SK-N-SH (cell line): ENCODE results near the gene PPT2.

Source experiments
- ELF1 ChIP-seq: IDR thresholded peaks from 2 replicates; pipeline ENCODE4 v1.4.0; 2012
- EP300 ChIP-seq, 2 experiments: IDR thresholded peaks; 2 replicates each; pipeline versions ENCODE4 v1.4.0 to v1.6.1; 2012; ENCODE audit warnings: borderline replicate concordance in 1 of 2, low read depth in 1 of 2, low read length in 1 of 2
- FOXM1 ChIP-seq: IDR thresholded peaks from 2 replicates; pipeline ENCODE4 v1.4.0; 2012; ENCODE audit warnings: low read depth, mild to moderate bottlenecking
- NFIC ChIP-seq: IDR thresholded peaks from 2 replicates; pipeline ENCODE4 v1.4.0; 2012; ENCODE audit warnings: borderline replicate concordance
- NRF1 ChIP-seq: IDR thresholded peaks from 2 replicates; pipeline ENCODE4 v1.6.1; 2012; ENCODE audit warnings: low read depth, mild to moderate bottlenecking, low read length
- POLR2AphosphoS5 ChIP-seq: IDR thresholded peaks from 2 replicates; pipeline ENCODE4 v1.6.1; 2012; ENCODE audit warnings: low read depth, low read length
- TEAD4 ChIP-seq: IDR thresholded peaks from 2 replicates; pipeline ENCODE4 v1.4.0; 2012; ENCODE audit warnings: mild to moderate bottlenecking, borderline replicate concordance; ENCODE audit not compliant: insufficient read depth
- ZBTB33 ChIP-seq: IDR thresholded peaks from 2 replicates; pipeline ENCODE4 v1.4.0; 2012; ENCODE audit warnings: low read depth, borderline replicate concordance
- TF ChIP-seq, protein P1 (sequence below): fragments of 200-600 bp; sonication (generic); IDR thresholded peaks from 2 replicates; pipeline ENCODE4 v1.6.1; 2017; ENCODE audit warnings: antibody characterized with exemption, mild to moderate bottlenecking, moderate library complexity

DNA sequence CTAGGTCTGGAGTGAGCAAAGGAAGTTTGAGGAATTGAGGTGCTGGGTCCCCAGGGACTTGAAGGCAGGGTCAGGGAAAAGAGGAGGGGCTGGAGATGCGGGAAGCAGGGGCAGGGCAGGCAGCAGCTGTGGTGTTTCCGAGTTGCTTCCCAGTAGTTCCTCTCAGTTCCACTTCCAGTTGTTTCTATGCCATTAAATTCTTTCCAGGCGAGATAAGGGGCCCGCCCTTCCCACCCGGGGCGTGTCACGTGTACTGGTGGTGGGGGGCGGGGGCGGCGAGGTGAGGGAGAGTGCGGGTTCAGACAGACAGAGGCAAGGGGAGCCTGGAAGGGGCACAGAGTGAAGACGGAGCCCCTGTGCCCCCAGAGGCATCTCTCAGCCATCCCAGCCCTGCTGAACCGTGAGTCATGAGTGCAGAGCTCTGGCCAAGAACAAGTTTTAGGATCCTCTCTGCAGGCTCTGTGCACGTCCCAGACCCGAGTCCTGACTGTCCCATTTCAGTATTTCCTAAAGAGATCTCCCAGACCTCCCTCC lies 45.8 kb upstream of the PPT2 start:
- TF ChIP-seq, protein P1, sequence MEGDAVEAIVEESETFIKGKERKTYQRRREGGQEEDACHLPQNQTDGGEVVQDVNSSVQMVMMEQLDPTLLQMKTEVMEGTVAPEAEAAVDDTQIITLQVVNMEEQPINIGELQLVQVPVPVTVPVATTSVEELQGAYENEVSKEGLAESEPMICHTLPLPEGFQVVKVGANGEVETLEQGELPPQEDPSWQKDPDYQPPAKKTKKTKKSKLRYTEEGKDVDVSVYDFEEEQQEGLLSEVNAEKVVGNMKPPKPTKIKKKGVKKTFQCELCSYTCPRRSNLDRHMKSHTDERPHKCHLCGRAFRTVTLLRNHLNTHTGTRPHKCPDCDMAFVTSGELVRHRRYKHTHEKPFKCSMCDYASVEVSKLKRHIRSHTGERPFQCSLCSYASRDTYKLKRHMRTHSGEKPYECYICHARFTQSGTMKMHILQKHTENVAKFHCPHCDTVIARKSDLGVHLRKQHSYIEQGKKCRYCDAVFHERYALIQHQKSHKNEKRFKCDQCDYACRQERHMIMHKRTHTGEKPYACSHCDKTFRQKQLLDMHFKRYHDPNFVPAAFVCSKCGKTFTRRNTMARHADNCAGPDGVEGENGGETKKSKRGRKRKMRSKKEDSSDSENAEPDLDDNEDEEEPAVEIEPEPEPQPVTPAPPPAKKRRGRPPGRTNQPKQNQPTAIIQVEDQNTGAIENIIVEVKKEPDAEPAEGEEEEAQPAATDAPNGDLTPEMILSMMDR, result no peak
- TF ChIP-seq ELF1 (no peak), NFIC (no peak), ZBTB33 (no peak), POLR2AphosphoS5 (no peak), EP300 (IDR thresholded peaks at IDR 0.05; ENCODE audit: borderline replicate concordance in 1 of 2, low read depth in 1 of 2, low read length in 1 of 2) (no peak), NRF1 (no peak), FOXM1 (no peak), TEAD4 (no peak)
